Esophagus muscularis mucosa (tissue), 4 donors: ENCODE measurements around the gene HNF1B. TPM values are rescaled to one million over a fixed set of nuclear protein-coding genes. Genes with fewer than 3 reads are reported as not detected.

ENCODE experiments used
- DNase-seq: peaks from one replicate; pipeline ENCODE4 v3.0.0-alpha.2; 2017; ENCODE audit errors: extremely low spot score
- H3K27ac ChIP-seq, 4 donors: fragments of 200-600 bp; sonication (generic); replicated peaks in 1 of 4; 1 replicate in 3 of 4; 2 replicates in 1 of 4; pipeline ENCODE4 v1.5.1; 2016 to 2019; ENCODE audit warnings: mild to moderate bottlenecking in 1 of 4
- H3K27me3 ChIP-seq, 4 donors: fragments of 200-600 bp; sonication (generic); one replicate each; pipeline versions ENCODE4 v1.5.1 to v1.6.0; 2016 to 2019
- H3K36me3 ChIP-seq, 4 donors: fragments of 200-600 bp; sonication (generic); one replicate each; pipeline ENCODE4 v1.5.1; 2016 to 2019
- H3K4me1 ChIP-seq, 4 donors: fragments of 200-600 bp; sonication (generic); one replicate each; pipeline ENCODE4 v1.5.1; 2016 to 2019
- H3K4me3 ChIP-seq, 4 donors: fragments of 200-600 bp; sonication (generic); 1 replicate in 2 of 4; 2 replicates in 2 of 4; pipeline ENCODE4 v1.5.1; 2016 to 2019; ENCODE audit warnings: mild to moderate bottlenecking in 4 of 4, moderate library complexity in 1 of 4
- H3K9me3 ChIP-seq, 4 donors: fragments of 200-600 bp; sonication (generic); 1 replicate in 3 of 4; 2 replicates in 1 of 4; pipeline ENCODE4 v1.5.1; 2016 to 2019
- CTCF ChIP-seq, 3 experiments: fragments of 200-600 bp in 2 of 3; fragments of 450-650 bp in 1 of 3; sonication (generic) in 2 of 3; IDR thresholded peaks; one replicate each; pipeline ENCODE4 v1.5.1; 2017 to 2019; ENCODE audit warnings: antibody characterized with exemption in 3 of 3, mild to moderate bottlenecking in 2 of 3, moderate library complexity in 1 of 3
- EP300 ChIP-seq: sonication (generic); formaldehyde crosslinking; IDR thresholded peaks from one replicate; pipeline ENCODE4 v1.6.1; 2017; ENCODE audit warnings: antibody characterized with exemption
- POLR2A ChIP-seq: fragments of 450-650 bp; IDR thresholded peaks from one replicate; pipeline ENCODE4 v1.6.1; 2017; ENCODE audit warnings: antibody characterized with exemption, moderate library complexity, mild to moderate bottlenecking, low read depth
- POLR2AphosphoS5 ChIP-seq, 2 donors: sonication (generic); formaldehyde crosslinking; IDR thresholded peaks; one replicate each; pipeline ENCODE4 v1.6.1; 2017; ENCODE audit warnings: antibody characterized with exemption in 2 of 2
- WGBS: methylation state at CpG from one replicate; pipeline ENCODE4 v1.1.5; 2018; 5-methylcytosine and 5-hydroxymethylcytosine counted together
- intact Hi-C: fragments of 100-400 bp; cut with DNase I; formaldehyde crosslinking; loops from one replicate; pipeline ENCODE4 v1.15.1; 2023
- total RNA-seq, 4 donors: library from RNA; depleted of rRNA; stranded (reverse); fragments of >200 nt; gene quantifications; one replicate each; pipeline versions ENCODE4 v1.1.0 to v1.2.1, GENCODE V29; 2016

The HNF1B gene
- total RNA-seq, 4 donors from 2014 or later: not detected

GRCh38 chr17:37695726-37696125 lies 49.1 kb downstream of the HNF1B start:
- no peak overlapping the region for H3K27ac ChIP-seq
- H3K36me3 ChIP-seq: no peaks in the 10 kb centered on the region
- DNase-seq: no peak
- TF ChIP-seq EP300 (no peak), CTCF (IDR thresholded peaks at IDR 0.05) (no peak), POLR2A (no peak), POLR2AphosphoS5 (IDR thresholded peaks at IDR 0.05) (no peak)
- H3K27me3 ChIP-seq: peaks cover 0 to 20% (median 0%) of the 10 kb centered on the region in 4 donors
- 92% methylated on average over 1 of the region's 1 CpG for WGBS
- no peak overlapping the region for H3K4me3 ChIP-seq
- H3K4me1 ChIP-seq: no peaks in the 10 kb centered on the region
- intact Hi-C loops: no loop called here
- H3K9me3 ChIP-seq: no peaks in the 10 kb centered on the region

GRCh38 chr17:37694734-37695133 lies 50.1 kb downstream of the HNF1B start:
- TF ChIP-seq CTCF (IDR thresholded peaks at IDR 0.05): no peak
- no peak for TF ChIP-seq POLR2A
- TF ChIP-seq POLR2AphosphoS5 (IDR thresholded peaks at IDR 0.05): no peak
- no peak for TF ChIP-seq EP300
- Histone ChIP-seq H3K27me3 (peaks cover 0 to 20% (median 0%) of the 10 kb centered on the region in 4 donors), H3K9me3 (no peaks in the 10 kb centered on the region), H3K36me3 (no peaks in the 10 kb centered on the region), H3K27ac (no peak overlapping the region), H3K4me3 (no peak overlapping the region), H3K4me1 (no peaks in the 10 kb centered on the region)
- intact Hi-C loops: no loop called here
- 95% methylated on average over 3 of the region's 3 CpGs for WGBS
- no peak for DNase-seq

GRCh38 chr17:37693328-37693727 lies 51.5 kb downstream of the HNF1B start:
- Histone ChIP-seq H3K4me3 (no peak overlapping the region), H3K36me3 (no peaks in the 10 kb centered on the region), H3K27me3 (peaks cover 0 to 12% (median 0%) of the 10 kb centered on the region in 4 donors), H3K27ac (no peak overlapping the region), H3K9me3 (no peaks in the 10 kb centered on the region), H3K4me1 (no peaks in the 10 kb centered on the region)
- TF ChIP-seq CTCF (IDR thresholded peaks at IDR 0.05): no peak
- TF ChIP-seq EP300: no peak
- no peak for TF ChIP-seq POLR2AphosphoS5 (IDR thresholded peaks at IDR 0.05)
- TF ChIP-seq POLR2A: no peak
- intact Hi-C loops: no loop called here
- 88% methylated on average over 5 of the region's 5 CpGs for WGBS
- no peak for DNase-seq

GRCh38 chr17:37691807-37692206 lies 53.1 kb downstream of the HNF1B start:
- H3K27me3 ChIP-seq: no peaks in the 10 kb centered on the region
- H3K36me3 ChIP-seq: no peaks in the 10 kb centered on the region
- 89% methylated on average over 6 of the region's 6 CpGs for WGBS
- H3K4me3 ChIP-seq: no peak overlapping the region
- H3K4me1 ChIP-seq: no peaks in the 10 kb centered on the region
- DNase-seq: no peak
- H3K27ac ChIP-seq: no peak overlapping the region
- no peaks in the 10 kb centered on the region for H3K9me3 ChIP-seq
- intact Hi-C loops: no loop called here
- TF ChIP-seq CTCF (IDR thresholded peaks at IDR 0.05): no peak

- H3K27me3 ChIP-seq: no peaks in the 10 kb centered on the region
- intact Hi-C loops: no loop called here
- 83% methylated on average over 7 of the region's 7 CpGs for WGBS
Measured at GRCh38 chr17:37689317-37689716, 55.5 kb downstream of the HNF1B start.

More at GRCh38 chr17:37689317-37689716, 55.5 kb downstream of the HNF1B start:
- Histone ChIP-seq H3K9me3 (no peaks in the 10 kb centered on the region), H3K27ac (no peak overlapping the region), H3K4me3 (no peak overlapping the region), H3K4me1 (no peaks in the 10 kb centered on the region), H3K36me3 (no peaks in the 10 kb centered on the region)
- DNase-seq: no peak
- TF ChIP-seq CTCF (IDR thresholded peaks at IDR 0.05): no peak
